Stimulated activated naive B cell treated with anti-CD40 and anti-IgM and Interleukin-4, amounts not matched to agents 10 μg/mL and 1 μg/mL and 100 μg/mL, for 72 hours (primary cell): Measurements from ENCODE around the gene ABCF1.
A peak's percentile ranks its signal among the peaks of the same experiment; 100 is the strongest.
"Not testable (repeated sequence)": the region's sequence is repeated elsewhere in the genome, so short reads cannot be mapped to it uniquely, and the experiment has no call there.

Source experiments
- ATAC-seq, 2 donors: fragments of 150-1000 bp; cut with Tn5 transposase; replicated peaks; 2 replicates each; pipeline ENCODE4 v1.10.0; 2021; ENCODE audit warnings: moderate library complexity in 1 of 2
- DNase-seq: peaks from one replicate; pipeline ENCODE4 v3.0.0; 2021
- H3K27ac Mint-ChIP-seq: one replicate; pipeline ENCODE4 v1.8.0; 2022; ENCODE audit warnings: mild to moderate bottlenecking, mixed read lengths
- H3K27me3 Mint-ChIP-seq, 2 donors: one replicate each; pipeline ENCODE4 v1.8.0; 2022; ENCODE audit warnings: mixed read lengths in 2 of 2
- H3K36me3 Mint-ChIP-seq, 2 donors: one replicate each; pipeline ENCODE4 v1.8.0; 2022; ENCODE audit warnings: mixed read lengths in 2 of 2, mild to moderate bottlenecking in 1 of 2
- H3K4me1 Mint-ChIP-seq, 2 donors: one replicate each; pipeline ENCODE4 v1.8.0; 2022; ENCODE audit warnings: mixed read lengths in 2 of 2, mild to moderate bottlenecking in 1 of 2
- H3K4me3 Mint-ChIP-seq, 2 donors: one replicate each; pipeline ENCODE4 v1.8.0; 2022; ENCODE audit warnings: mild to moderate bottlenecking in 2 of 2, mixed read lengths in 2 of 2, moderate library complexity in 1 of 2
- H3K9me3 Mint-ChIP-seq, 2 donors: one replicate each; pipeline ENCODE4 v1.8.0; 2022; ENCODE audit warnings: mixed read lengths in 2 of 2, mild to moderate bottlenecking in 1 of 2

ABCF1 gene

GRCh38 chr6:30571075-30571761 lies at the start of gene ABCF1:
TSS of gene ABCF1 (plus strand) at chr6:30571442. CDS start at chr6:30571488, 46 bp downstream.
- Mint-ChIP-seq H3K36me3 (peaks cover 11 to 21% of the 10 kb centered on the region in 2 donors), H3K9me3 (no peaks in the 10 kb centered on the region), H3K27ac (peak within 1 kb of the TSS; percentile 98), H3K4me3 (peak within 1 kb of the TSS; percentile 94 to 95), H3K27me3 (no peaks in the 10 kb centered on the region), H3K4me1 (peaks cover 34 to 55% of the 10 kb centered on the region in 2 donors)
- ATAC-seq = peak; percentile 93 to 97
- DNase-seq = peak; percentile 98

GRCh38 chr6:30521952-30522351 lies 49.3 kb upstream of the ABCF1 start:
- not testable (repeated sequence) for H3K27me3 Mint-ChIP-seq, H3K9me3 Mint-ChIP-seq, DNase-seq, ATAC-seq
- peak overlapping the region; percentile 3 to 6 for H3K4me3 Mint-ChIP-seq
- H3K36me3 Mint-ChIP-seq = peaks cover 10 to 18% of the 10 kb centered on the region in 2 donors
- peak overlapping the region; percentile 77 for H3K27ac Mint-ChIP-seq
- H3K4me1 Mint-ChIP-seq = peaks cover 53 to 83% of the 10 kb centered on the region in 2 donors

GRCh38 chr6:30526444-30526843 lies 44.8 kb upstream of the ABCF1 start:
- not testable (repeated sequence) for ATAC-seq, DNase-seq, H3K27me3 Mint-ChIP-seq, H3K9me3 Mint-ChIP-seq
- Mint-ChIP-seq H3K36me3 (peaks cover 6 to 12% of the 10 kb centered on the region in 2 donors), H3K4me3 (peak overlapping the region in 1 of 2 donors; percentile 18), H3K27ac (peak overlapping the region; percentile 70), H3K4me1 (peaks cover 60 to 87% of the 10 kb centered on the region in 2 donors)

- ATAC-seq (peak; percentile 56 to 57), DNase-seq (peak; percentile 52)
- Mint-ChIP-seq H3K4me3 (peak overlapping the region; percentile 5 to 14), H3K4me1 (peaks cover 41 to 73% of the 10 kb centered on the region in 2 donors), H3K27ac (peak overlapping the region; percentile 81)
- not testable (repeated sequence) for H3K27me3 Mint-ChIP-seq, H3K9me3 Mint-ChIP-seq, H3K36me3 Mint-ChIP-seq
These were observed 41.8 kb upstream of the ABCF1 start for GRCh38 chr6:30529349-30529875.

GRCh38 chr6:30530014-30530413 lies 41.2 kb upstream of the ABCF1 start:
- DNase-seq = no peak
- Mint-ChIP-seq H3K4me3 (no peak overlapping the region), H3K27me3 (no peaks in the 10 kb centered on the region), H3K4me1 (peaks cover 35 to 67% of the 10 kb centered on the region in 2 donors), H3K36me3 (peaks cover 4 to 5% of the 10 kb centered on the region in 2 donors), H3K27ac (peak overlapping the region; percentile 62), H3K9me3 (peaks cover 1% of the 10 kb centered on the region in 2 donors)
- peak in 1 of 2 donors; percentile 4 for ATAC-seq

- ATAC-seq = no peak
- no peaks in the 10 kb centered on the region for H3K27me3 Mint-ChIP-seq
- H3K4me3 Mint-ChIP-seq = no peak overlapping the region
- peaks cover 26 to 39% of the 10 kb centered on the region in 2 donors for H3K4me1 Mint-ChIP-seq
- no peak overlapping the region for H3K27ac Mint-ChIP-seq
- DNase-seq = no peak
- no peaks in the 10 kb centered on the region for H3K9me3 Mint-ChIP-seq
- peaks cover 0 to 4% of the 10 kb centered on the region in 2 donors for H3K36me3 Mint-ChIP-seq
These were observed 37.6 kb upstream of the ABCF1 start for GRCh38 chr6:30533460-30534294.

- no peak overlapping the region for H3K27ac Mint-ChIP-seq
- no peak for DNase-seq
- H3K4me3 Mint-ChIP-seq = no peak overlapping the region
These were observed 33.3 kb upstream of the ABCF1 start for GRCh38 chr6:30537931-30538330.

GRCh38 chr6:30541515-30542403 lies 29.5 kb upstream of the ABCF1 start:
- peak; percentile 65 for DNase-seq
- no peaks in the 10 kb centered on the region for H3K9me3 Mint-ChIP-seq
- peaks cover 31 to 32% of the 10 kb centered on the region in 2 donors for H3K4me1 Mint-ChIP-seq
- H3K4me3 Mint-ChIP-seq = peak overlapping the region; percentile 65 to 84
- peak; percentile 87 to 88 for ATAC-seq
- peak overlapping the region; percentile 53 for H3K27ac Mint-ChIP-seq
- peaks cover 6 to 12% of the 10 kb centered on the region in 2 donors for H3K36me3 Mint-ChIP-seq
- H3K27me3 Mint-ChIP-seq = no peaks in the 10 kb centered on the region

More at GRCh38 chr6:30537931-30538330, 33.3 kb upstream of the ABCF1 start:
- ATAC-seq = peak in 1 of 2 donors; percentile 40
- Mint-ChIP-seq H3K36me3 (peaks cover 0 to 2% of the 10 kb centered on the region in 2 donors), H3K9me3 (no peaks in the 10 kb centered on the region), H3K27me3 (no peaks in the 10 kb centered on the region), H3K4me1 (peaks cover 17 to 20% of the 10 kb centered on the region in 2 donors)

GRCh38 chr6:30542404-30542725 lies 28.9 kb upstream of the ABCF1 start:
- Mint-ChIP-seq H3K9me3 (no peaks in the 10 kb centered on the region), H3K4me1 (peaks cover 31 to 32% of the 10 kb centered on the region in 2 donors), H3K36me3 (peaks cover 9 to 16% of the 10 kb centered on the region in 2 donors), H3K27me3 (no peaks in the 10 kb centered on the region), H3K4me3 (peak overlapping the region; percentile 65 to 84), H3K27ac (peak overlapping the region; percentile 53)
- DNase-seq (no peak), ATAC-seq (peak; percentile 24 to 36)

GRCh38 chr6:30542915-30543314 lies 28.3 kb upstream of the ABCF1 start:
- H3K27ac Mint-ChIP-seq = peak overlapping the region; percentile 57
- DNase-seq = no peak

GRCh38 chr6:30543821-30544220 lies 27.4 kb upstream of the ABCF1 start:
- Mint-ChIP-seq H3K9me3 (no peaks in the 10 kb centered on the region), H3K4me1 (peaks cover 28 to 32% of the 10 kb centered on the region in 2 donors), H3K4me3 (no peak overlapping the region), H3K36me3 (peaks cover 16 to 24% of the 10 kb centered on the region in 2 donors), H3K27me3 (no peaks in the 10 kb centered on the region), H3K27ac (peak overlapping the region; percentile 62)
- DNase-seq (no peak), ATAC-seq (no peak)

More at GRCh38 chr6:30542915-30543314, 28.3 kb upstream of the ABCF1 start:
- Mint-ChIP-seq H3K4me1 (peaks cover 27 to 32% of the 10 kb centered on the region in 2 donors), H3K9me3 (no peaks in the 10 kb centered on the region), H3K36me3 (peaks cover 9 to 16% of the 10 kb centered on the region in 2 donors), H3K27me3 (no peaks in the 10 kb centered on the region), H3K4me3 (peak overlapping the region in 1 of 2 donors; percentile 84)
- ATAC-seq = no peak

- Mint-ChIP-seq H3K4me1 (peaks cover 29 to 32% of the 10 kb centered on the region in 2 donors), H3K4me3 (no peak overlapping the region), H3K36me3 (peaks cover 23 to 34% of the 10 kb centered on the region in 2 donors), H3K9me3 (no peaks in the 10 kb centered on the region), H3K27ac (no peak overlapping the region), H3K27me3 (no peaks in the 10 kb centered on the region)
- DNase-seq (no peak), ATAC-seq (peak; percentile 70 to 74)
These were observed 26.5 kb upstream of the ABCF1 start for GRCh38 chr6:30544666-30545272.

GRCh38 chr6:30547454-30547853 lies 23.8 kb upstream of the ABCF1 start:
- no peaks in the 10 kb centered on the region for H3K9me3 Mint-ChIP-seq
- no peak overlapping the region for H3K4me3 Mint-ChIP-seq

More at GRCh38 chr6:30547454-30547853, 23.8 kb upstream of the ABCF1 start:
- Mint-ChIP-seq H3K36me3 (peaks cover 39 to 61% of the 10 kb centered on the region in 2 donors), H3K4me1 (peaks cover 23 to 25% of the 10 kb centered on the region in 2 donors), H3K27ac (no peak overlapping the region), H3K27me3 (no peaks in the 10 kb centered on the region)
- no peak for DNase-seq
- no peak for ATAC-seq
